ENCODE data around the gene ZNF362.

The ZNF362 gene

GRCh38 chr1:33281554-33282303 is 25.4 kb downstream of the ZNF362 start:
- TF ChIP-seq CTCF (IDR thresholded peaks at IDR 0.05; ENCODE audit: borderline replicate concordance, extremely low read depth, low read length, poor library complexity, severe bottlenecking) (no peak), EZH2 (IDR thresholded peaks at IDR 0.05; ENCODE audit: borderline replicate concordance, low read depth, low read length, severe bottlenecking) (no peak)
- peaks cover 5% of the 10 kb centered on the region; the same call in 1 of the 2 replicates for H4K20me1 ChIP-seq (ENCODE audit: insufficient read depth, low read length)
- no peak overlapping the region for H2AFZ ChIP-seq (ENCODE audit: low read depth, low read length)
- H3K79me2 ChIP-seq (ENCODE audit: insufficient read depth, low read length): no peaks in the 10 kb centered on the region
- no peaks in the 10 kb centered on the region for H3K9me3 ChIP-seq (ENCODE audit: insufficient read depth, low read length, severe bottlenecking)
- H3K27ac ChIP-seq (ENCODE audit: low read length): no peak overlapping the region
- H3K27me3 ChIP-seq (ENCODE audit: insufficient read depth, low read length, poor library complexity): no peaks in the 10 kb centered on the region
- H3K36me3 ChIP-seq (ENCODE audit: insufficient read depth, low read length): peaks cover 77% of the 10 kb centered on the region
- DNase-seq (no peak), ATAC-seq (ENCODE audit: insufficient read depth, low read depth) (no peak)
- no peaks in the 10 kb centered on the region for H3K4me1 ChIP-seq (ENCODE audit: insufficient read depth, low read length)
- H3K4me3 ChIP-seq (ENCODE audit: low read depth in 1 of 2, low read length in 2 of 2): no peak overlapping the region
- H3K9ac ChIP-seq (ENCODE audit: low read depth, low read length): no peak overlapping the region
- no peak overlapping the region for H3K4me2 ChIP-seq (ENCODE audit: insufficient read depth, low read length)

DNA sequence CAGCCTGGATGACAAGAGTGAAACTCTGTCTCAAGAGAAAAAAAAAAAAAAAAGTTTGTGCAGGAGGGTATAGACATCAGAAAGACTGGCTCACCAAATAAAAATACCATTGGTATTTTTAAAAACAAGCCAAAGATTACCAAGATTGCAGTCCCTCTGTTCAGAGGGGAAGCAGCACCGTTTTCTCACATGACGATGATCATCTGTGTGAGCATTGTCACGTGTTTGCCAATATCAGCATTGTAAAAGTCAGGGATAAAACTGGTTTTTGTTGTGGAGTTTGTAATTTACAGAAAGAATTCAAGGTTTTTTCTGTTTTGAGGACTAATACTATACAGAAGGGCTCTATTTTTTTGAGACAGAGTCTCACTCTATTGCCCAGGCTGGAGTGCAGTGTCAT is 26.5 kb downstream of the ZNF362 start:
- H3K27ac ChIP-seq (ENCODE audit: low read length): no peak overlapping the region
- peaks cover 74% of the 10 kb centered on the region for H3K36me3 ChIP-seq (ENCODE audit: insufficient read depth, low read length)
- TF ChIP-seq CTCF (IDR thresholded peaks at IDR 0.05; ENCODE audit: borderline replicate concordance, extremely low read depth, low read length, poor library complexity, severe bottlenecking) (no peak), EZH2 (IDR thresholded peaks at IDR 0.05; ENCODE audit: borderline replicate concordance, low read depth, low read length, severe bottlenecking) (no peak)
- H3K4me2 ChIP-seq (ENCODE audit: insufficient read depth, low read length): no peak overlapping the region
- no peaks in the 10 kb centered on the region for H3K4me1 ChIP-seq (ENCODE audit: insufficient read depth, low read length)
- ATAC-seq (ENCODE audit: insufficient read depth, low read depth) (no peak), DNase-seq (no peak)
- H2AFZ ChIP-seq (ENCODE audit: low read depth, low read length): no peak overlapping the region
- H3K9ac ChIP-seq (ENCODE audit: low read depth, low read length): no peak overlapping the region
- H3K79me2 ChIP-seq (ENCODE audit: insufficient read depth, low read length): no peaks in the 10 kb centered on the region
- H4K20me1 ChIP-seq (ENCODE audit: insufficient read depth, low read length): 0 out of 2 replicates have a peak, but pooled peaks cover 3% of the 10 kb centered on the region
- no peaks in the 10 kb centered on the region for H3K27me3 ChIP-seq (ENCODE audit: insufficient read depth, low read length, poor library complexity)
- H3K9me3 ChIP-seq (ENCODE audit: insufficient read depth, low read length, severe bottlenecking): no peaks in the 10 kb centered on the region
- H3K4me3 ChIP-seq (ENCODE audit: low read depth in 1 of 2, low read length in 2 of 2): no peak overlapping the region

DNA sequence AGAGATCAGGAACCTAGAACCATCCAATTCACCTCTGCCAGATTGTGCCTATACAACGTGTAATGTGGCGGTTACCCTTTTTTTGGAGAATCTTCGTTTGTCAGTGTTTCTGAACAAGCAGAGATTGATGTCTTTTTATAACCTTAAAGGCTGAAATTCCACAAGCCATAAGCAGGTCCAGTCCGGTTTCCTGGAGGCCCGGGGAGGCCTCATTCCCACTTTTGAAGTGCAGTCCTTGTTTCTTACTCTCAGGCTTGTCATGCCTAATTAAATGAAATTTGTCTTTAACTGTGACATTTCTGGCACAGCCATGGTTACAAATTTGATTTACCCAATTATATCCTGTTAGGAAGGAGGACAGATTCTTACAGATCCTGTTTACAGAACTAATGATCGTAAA is 27.8 kb downstream of the ZNF362 start:
- TF ChIP-seq EZH2 (IDR thresholded peaks at IDR 0.05; ENCODE audit: borderline replicate concordance, low read depth, low read length, severe bottlenecking) (no peak), CTCF (IDR thresholded peaks at IDR 0.05; ENCODE audit: borderline replicate concordance, extremely low read depth, low read length, poor library complexity, severe bottlenecking) (no peak)
- Histone ChIP-seq H3K4me1 (ENCODE audit: insufficient read depth, low read length) (no peaks in the 10 kb centered on the region), H3K27me3 (ENCODE audit: insufficient read depth, low read length, poor library complexity) (no peaks in the 10 kb centered on the region), H3K36me3 (ENCODE audit: insufficient read depth, low read length) (peaks cover 81% of the 10 kb centered on the region), H3K9ac (ENCODE audit: low read depth, low read length) (no peak overlapping the region), H2AFZ (ENCODE audit: low read depth, low read length) (no peak overlapping the region), H3K4me2 (ENCODE audit: insufficient read depth, low read length) (no peak overlapping the region), H3K27ac (ENCODE audit: low read length) (no peak overlapping the region), H3K79me2 (ENCODE audit: insufficient read depth, low read length) (0 out of 2 replicates have a peak, but pooled peaks cover 2% of the 10 kb centered on the region), H3K9me3 (ENCODE audit: insufficient read depth, low read length, severe bottlenecking) (no peaks in the 10 kb centered on the region), H3K4me3 (ENCODE audit: low read depth in 1 of 2, low read length in 2 of 2) (no peak overlapping the region), H4K20me1 (ENCODE audit: insufficient read depth, low read length) (peaks cover 7% of the 10 kb centered on the region; the same call in 1 of the 2 replicates)
- ATAC-seq (ENCODE audit: insufficient read depth, low read depth) (no peak), DNase-seq (no peak)

Data from DND-41 (cell line).